Lung (tissue), 12 donors: Measurements from ENCODE around the gene OR4F6. TPM values are rescaled to one million over a fixed set of nuclear protein-coding genes. Genes with fewer than 3 reads are reported as not detected.

Source experiments
- ATAC-seq: fragments of 200-7000 bp; cut with Tn5 transposase; one replicate; pipeline ENCODE4 v1.9.1; 2020; ENCODE audit warnings: moderate number of reproducible peaks; ENCODE audit not compliant: insufficient read depth, low FRiP score
- DNase-seq, 3 donors: peaks; one replicate each; pipeline ENCODE4 v3.0.0-alpha.2; 2013 to 2017
- H3K27ac ChIP-seq, 2 donors: one replicate each; pipeline ENCODE4 v1.5.1; 2013; ENCODE audit warnings: mild to moderate bottlenecking in 2 of 2, moderate library complexity in 2 of 2, control low read depth in 1 of 2, inconsistent platforms in 1 of 2, low read depth in 1 of 2, low read length in 1 of 2
- H3K27me3 ChIP-seq, 3 donors: one replicate each; pipeline ENCODE4 v1.5.1; 2013; ENCODE audit warnings: low read length in 2 of 3; ENCODE audit not compliant: control insufficient read depth in 3 of 3, insufficient read depth in 3 of 3
- H3K36me3 ChIP-seq, 4 donors: one replicate each; pipeline ENCODE4 v1.5.1; 2013; ENCODE audit warnings: low read length in 4 of 4, mild to moderate bottlenecking in 1 of 4, moderate library complexity in 1 of 4; ENCODE audit not compliant: control insufficient read depth in 4 of 4, insufficient read depth in 4 of 4
- H3K4me1 ChIP-seq, 5 donors: one replicate each; pipeline ENCODE4 v1.5.1; 2013; ENCODE audit warnings: low read length in 5 of 5, mild to moderate bottlenecking in 2 of 5, moderate library complexity in 1 of 5; ENCODE audit not compliant: control insufficient read depth in 5 of 5, insufficient read depth in 5 of 5
- H3K4me3 ChIP-seq: one replicate; pipeline ENCODE4 v1.5.1; 2013; ENCODE audit warnings: mild to moderate bottlenecking, control low read depth, moderate library complexity
- H3K9ac ChIP-seq, 2 donors: one replicate each; pipeline ENCODE4 v1.5.1; 2013; ENCODE audit warnings: low read length in 2 of 2, control low read depth in 1 of 2; ENCODE audit not compliant: insufficient read depth in 1 of 2
- H3K9me3 ChIP-seq, 4 donors: one replicate each; pipeline ENCODE4 v1.5.1; 2013; ENCODE audit warnings: low read length in 3 of 4, mild to moderate bottlenecking in 1 of 4, moderate library complexity in 1 of 4; ENCODE audit not compliant: control insufficient read depth in 4 of 4, insufficient read depth in 3 of 4
- CTCF ChIP-seq: IDR thresholded peaks from 2 replicates; pipeline ENCODE4 v1.5.1; 2012; ENCODE audit warnings: mild to moderate bottlenecking; ENCODE audit errors: control extremely low read depth, extremely low read depth
- WGBS, 2 donors: extraction: QIAGEN DNeasy Blood & Tissue Kit; methylation state at CpG; one replicate each; pipeline ENCODE4 v1.1.7; 2013; 5-methylcytosine and 5-hydroxymethylcytosine counted together
- polyA plus RNA-seq, 2 donors: library from polyadenylated mRNA; stranded (reverse); fragments of 200-250 nt; gene quantifications; one replicate each; pipeline ENCODE4 v1.2.1, GENCODE V29; 2013
- total RNA-seq, 2 donors: library from RNA; depleted of rRNA in 1 of 2; stranded (reverse); fragments of >200 nt in 1 of 2; gene quantifications; one replicate each; pipeline ENCODE4 v1.2.1, GENCODE V29; 2014 to 2021
- donor health status: control.
- donor health status: control.
- donor health status: Bipolar disorder and iron deficiency.
- donor health status: healthy.
- donor health status: DM: yes; HTN: yes; CAD: no.

The OR4F6 gene
- total and polyA plus RNA-seq, 4 donors: not detected

GRCh38 chr15:101811902-101812301 lies 8.6 kb downstream of the OR4F6 start, which contains the start of gene OR4F15:
OR4F15 (plus strand) TSS chr15:101812202; CDS start chr15:101818187, 5,985 bp downstream.
- Histone ChIP-seq H3K27ac (no peak within 1 kb of the TSS), H3K4me1 (no peaks in the 10 kb centered on the region), H3K36me3 (no peaks in the 10 kb centered on the region), H3K4me3 (no peak within 1 kb of the TSS), H3K9ac (no peak within 1 kb of the TSS), H3K9me3 (peaks cover 0 to 2% (median 0%) of the 10 kb centered on the region in 4 donors), H3K27me3 (no peaks in the 10 kb centered on the region)
- TF ChIP-seq CTCF: no peak
- ATAC-seq (no peak), DNase-seq (no peak)

- ATAC-seq: no peak
- Histone ChIP-seq H3K9ac (no peak overlapping the region), H3K27ac (no peak overlapping the region), H3K36me3 (no peaks in the 10 kb centered on the region), H3K27me3 (no peaks in the 10 kb centered on the region), H3K4me3 (no peak overlapping the region), H3K4me1 (no peaks in the 10 kb centered on the region), H3K9me3 (no peaks in the 10 kb centered on the region)
- peak in 1 of 3 donors; percentile 4 for DNase-seq
- 69 to 83% methylated on average over 3 of the region's 3 CpGs for WGBS, 2 donors
- TF ChIP-seq CTCF: no peak
These were observed 10.7 kb downstream of the OR4F6 start for GRCh38 chr15:101813803-101814534.

- Histone ChIP-seq H3K9ac (no peak overlapping the region), H3K27ac (no peak overlapping the region), H3K36me3 (no peaks in the 10 kb centered on the region), H3K27me3 (no peaks in the 10 kb centered on the region), H3K9me3 (no peaks in the 10 kb centered on the region), H3K4me1 (no peaks in the 10 kb centered on the region), H3K4me3 (no peak overlapping the region)
- DNase-seq (no peak), ATAC-seq (no peak)
- no peak for TF ChIP-seq CTCF
- 57 to 68% methylated on average over 6 of the region's 6 CpGs for WGBS, 2 donors
These were observed 17.5 kb downstream of the OR4F6 start for GRCh38 chr15:101820781-101821180.
